OCI-LY7 (cell line): ENCODE results near the gene CEP170B. TPM values are rescaled to one million over a fixed set of nuclear protein-coding genes. Genes with fewer than 3 reads are reported as not detected.
"Not testable (repeated sequence)": the region's sequence is repeated elsewhere in the genome, so short reads cannot be mapped to it uniquely, and the experiment has no call there.

Source experiments
- BruUV-seq: library from RNA; stranded (reverse); fragments of 400-500 nt; replicated peaks from 2 replicates; lab custom pipeline; 2021; lab: Mats Ljungman, UMichigan
- CTCF ChIA-PET: fragments of 300-600 bp; sonication (Branson Sonifier 250); formaldehyde crosslinking; loops from one replicate; lab custom pipeline; 2022; ENCODE audit warnings: antibody characterized with exemption; ENCODE audit not compliant: unreplicated experiment; lab: Charles Lee
- POLR2A ChIA-PET: fragments of 300-600 bp; sonication (Branson Sonifier 250); formaldehyde crosslinking; loops from one replicate; lab custom pipeline; 2022; ENCODE audit warnings: antibody characterized with exemption; lab: Charles Lee
- DNase-seq: peaks from one replicate; pipeline ENCODE4 v3.0.0-alpha.2; 2015; ENCODE audit warnings: low spot score
- H2AFZ ChIP-seq: fragments of 200-600 bp; sonication (generic), shearing (Covaris generic); 2 replicates; pipeline ENCODE4 v1.6.1; 2014; ENCODE audit warnings: mild to moderate bottlenecking, antibody characterized with exemption, low read length, moderate library complexity
- H3K27ac ChIP-seq: fragments of 200-600 bp; sonication (generic); 2 replicates; pipeline ENCODE4 v1.5.1; 2014; ENCODE audit warnings: mixed run types, low read depth, mild to moderate bottlenecking, moderate library complexity, low read length, inconsistent platforms; ENCODE audit not compliant: poor library complexity, severe bottlenecking
- H3K36me3 ChIP-seq: fragments of 200-600 bp; sonication (generic); 2 replicates; pipeline ENCODE4 v1.6.1; 2014; ENCODE audit warnings: mild to moderate bottlenecking, antibody characterized with exemption, low read length, moderate library complexity, mixed read lengths; ENCODE audit not compliant: insufficient read depth
- H3K4me1 ChIP-seq: fragments of 200-600 bp; sonication (generic); 2 replicates; pipeline ENCODE4 v1.5.1; 2014; ENCODE audit warnings: mild to moderate bottlenecking, low read length; ENCODE audit not compliant: insufficient read depth, poor library complexity, severe bottlenecking
- H3K4me2 ChIP-seq: fragments of 200-600 bp; sonication (generic); 2 replicates; pipeline ENCODE4 v1.6.1; 2014; ENCODE audit warnings: mild to moderate bottlenecking, low read length
- H3K4me3 ChIP-seq: fragments of 200-600 bp; sonication (generic); 2 replicates; pipeline ENCODE4 v1.5.1; 2014; ENCODE audit warnings: mild to moderate bottlenecking, low read depth, low read length; ENCODE audit not compliant: poor library complexity, severe bottlenecking
- H3K79me2 ChIP-seq: fragments of 200-600 bp; sonication (generic); 2 replicates; pipeline ENCODE4 v1.6.1; 2016; ENCODE audit warnings: low read depth, mild to moderate bottlenecking, low read length, moderate library complexity, mixed read lengths; ENCODE audit not compliant: insufficient read depth
- H3K9me2 ChIP-seq: fragments of 200-600 bp; sonication (generic); 2 replicates; pipeline ENCODE4 v1.6.1; 2016; ENCODE audit warnings: mild to moderate bottlenecking, low read length, mixed read lengths; ENCODE audit not compliant: insufficient read depth
- H3K9me3 ChIP-seq: fragments of 200-600 bp; sonication (generic); 2 replicates; pipeline ENCODE4 v1.6.1; 2014; ENCODE audit warnings: mild to moderate bottlenecking, mixed run types, low read length, mixed read lengths
- H4K20me1 ChIP-seq: fragments of 200-600 bp; sonication (generic); 2 replicates; pipeline ENCODE4 v1.6.1; 2014; ENCODE audit warnings: mild to moderate bottlenecking, antibody characterized with exemption, low read length, moderate library complexity, mixed read lengths; ENCODE audit not compliant: insufficient read depth
- CTCF ChIP-seq: fragments of 200-600 bp; sonication (generic); conservative IDR thresholded peaks from 2 replicates; pipeline ENCODE4 v1.5.1; 2014; ENCODE audit warnings: mild to moderate bottlenecking, antibody characterized with exemption, low read length, moderate library complexity, mixed read lengths
- EZH2phosphoT487 ChIP-seq: fragments of 200-600 bp; sonication (generic); IDR thresholded peaks from 2 replicates; pipeline ENCODE4 v1.6.1; 2018; ENCODE audit warnings: low read depth, borderline replicate concordance, mild to moderate bottlenecking, mixed run types, antibody characterized with exemption, low read length, moderate library complexity, mixed read lengths
- intact Hi-C: fragments of 100-400 bp; cut with micrococcal nuclease; formaldehyde crosslinking; loops from one replicate; pipeline ENCODE4 v1.10.0; 2022; ENCODE audit not compliant: unreplicated experiment
- total RNA-seq, 2 experiments: library from RNA; depleted of rRNA in 1 of 2; stranded (reverse); fragments of >200 nt in 1 of 2; shearing (Covaris generic) in 1 of 2; gene quantifications; 2 replicates each; pipeline ENCODE4 v1.2.3, GENCODE V29; 2014 to 2022

CEP170B gene
- total RNA-seq, 2 experiments from 2014 or later, result 0.10 to 0.16 TPM

GRCh38 chr14:104882325-104882973 is 17.4 kb downstream of the CEP170B start:
- DNase-seq, result peak; percentile 23
- intact Hi-C loops, result no loop called here

DNA sequence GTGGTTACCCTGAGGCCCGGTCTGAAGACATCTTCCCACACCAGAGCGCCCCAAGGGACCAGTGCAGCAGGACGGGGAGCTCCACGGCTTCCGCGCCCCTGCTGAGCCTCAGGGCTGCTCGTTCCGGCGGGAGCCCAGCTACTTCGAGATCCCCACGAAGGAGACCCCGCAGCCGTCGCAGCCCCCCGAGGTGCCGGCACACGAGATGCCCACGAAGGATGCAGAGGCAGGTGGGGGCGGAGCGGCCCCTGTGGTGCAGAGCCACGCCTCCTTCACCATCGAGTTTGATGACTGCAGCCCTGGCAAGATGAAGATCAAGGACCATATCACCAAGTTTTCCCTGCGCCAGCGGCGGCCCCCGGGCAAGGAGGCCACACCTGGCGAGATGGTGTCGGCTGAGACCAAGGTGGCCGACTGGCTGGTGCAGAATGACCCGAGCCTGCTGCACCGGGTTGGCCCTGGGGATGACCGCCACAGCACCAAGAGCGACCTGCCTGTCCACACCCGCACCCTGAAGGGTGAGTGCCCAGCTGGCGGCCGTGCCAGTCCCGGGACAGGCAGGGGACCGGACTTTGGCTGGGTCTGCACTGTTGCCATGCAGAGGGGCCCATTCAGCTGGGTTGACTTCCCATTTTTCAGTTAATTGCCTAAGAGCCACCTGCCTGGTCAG is 18.1 kb downstream of the CEP170B start:
- Histone ChIP-seq H3K79me2 (no peaks in the 10 kb centered on the region), H3K9me2 (no peaks in the 10 kb centered on the region), H3K4me3 (no peak overlapping the region), H3K9me3 (no peaks in the 10 kb centered on the region), H3K4me2 (no peak overlapping the region), H3K27ac (no peak overlapping the region), H2AFZ (no peak overlapping the region), H3K36me3 (no peaks in the 10 kb centered on the region), H4K20me1 (no peaks in the 10 kb centered on the region), H3K4me1 (no peaks in the 10 kb centered on the region)
- CTCF ChIA-PET, result no interaction called here
- intact Hi-C loops, result no loop called here
- DNase-seq, result no peak
- POLR2A ChIA-PET, result no interaction called here
- BruUV-seq, result no TSS peak
- TF ChIP-seq EZH2phosphoT487 (no peak), CTCF (no peak)

More at GRCh38 chr14:104882325-104882973, 17.4 kb downstream of the CEP170B start:
- CTCF ChIA-PET, result no interaction called here
- POLR2A ChIA-PET, result no interaction called here
- Histone ChIP-seq H3K9me2 (no peaks in the 10 kb centered on the region), H3K4me2 (no peak overlapping the region), H4K20me1 (no peaks in the 10 kb centered on the region), H3K27ac (no peak overlapping the region), H3K9me3 (no peaks in the 10 kb centered on the region), H2AFZ (no peak overlapping the region), H3K36me3 (no peaks in the 10 kb centered on the region), H3K79me2 (no peaks in the 10 kb centered on the region), H3K4me3 (no peak overlapping the region), H3K4me1 (no peaks in the 10 kb centered on the region)
- no peak for TF ChIP-seq EZH2phosphoT487
- no peak for TF ChIP-seq CTCF
- no TSS peak for BruUV-seq

DNA sequence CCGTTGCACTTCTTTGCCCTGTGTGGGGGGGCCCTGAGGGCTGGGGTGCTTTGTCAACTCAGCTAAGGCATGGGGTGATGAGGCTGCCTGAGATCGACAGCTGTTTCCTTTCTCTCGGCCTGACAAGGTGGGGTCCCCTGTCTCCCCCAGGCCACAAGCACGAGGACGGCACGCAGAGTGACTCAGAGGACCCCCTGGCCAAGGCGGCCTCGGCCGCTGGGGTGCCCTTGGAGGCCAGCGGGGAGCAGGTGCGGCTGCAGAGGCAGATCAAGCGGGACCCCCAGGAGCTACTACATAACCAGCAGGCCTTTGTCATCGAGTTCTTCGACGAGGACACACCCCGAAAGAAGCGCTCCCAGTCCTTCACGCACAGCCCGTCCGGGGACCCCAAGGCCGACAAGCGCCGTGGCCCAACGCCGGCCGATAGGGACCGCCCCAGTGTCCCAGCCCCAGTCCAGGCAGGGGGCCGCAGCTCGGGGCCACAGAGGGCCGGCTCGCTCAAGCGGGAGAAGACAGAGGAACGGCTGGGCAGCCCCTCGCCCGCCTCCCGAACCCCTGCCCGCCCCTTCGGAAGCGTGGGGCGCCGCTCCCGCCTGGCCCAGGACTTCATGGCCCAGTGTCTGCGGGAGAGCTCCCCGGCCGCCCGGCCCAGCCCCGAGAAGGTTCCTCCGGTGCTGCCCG is 18.8 kb downstream of the CEP170B start:
- Histone ChIP-seq H4K20me1 (no peaks in the 10 kb centered on the region), H3K4me3 (no peak overlapping the region), H3K4me1 (no peaks in the 10 kb centered on the region), H3K9me2 (no peaks in the 10 kb centered on the region), H3K4me2 (no peak overlapping the region), H2AFZ (no peak overlapping the region), H3K36me3 (no peaks in the 10 kb centered on the region), H3K9me3 (no peaks in the 10 kb centered on the region), H3K27ac (no peak overlapping the region), H3K79me2 (no peaks in the 10 kb centered on the region)
- DNase-seq, result no peak
- CTCF ChIA-PET, result no interaction called here
- POLR2A ChIA-PET, result no interaction called here
- intact Hi-C loops, result no loop called here
- no peak for TF ChIP-seq CTCF
- BruUV-seq, result no TSS peak

GRCh38 chr14:104884381-104884780 is 19.3 kb downstream of the CEP170B start:
- BruUV-seq, H3K27ac ChIP-seq, H3K9me2 ChIP-seq, H3K4me3 ChIP-seq, H3K4me2 ChIP-seq, DNase-seq, intact Hi-C loops, CTCF ChIA-PET, H4K20me1 ChIP-seq, H3K36me3 ChIP-seq, H2AFZ ChIP-seq, H3K9me3 ChIP-seq, POLR2A ChIA-PET, H3K4me1 ChIP-seq, H3K79me2 ChIP-seq: not testable (repeated sequence)
